IMR-90 (cell line): Measurements from ENCODE around the gene BTF3. TPM values are rescaled to one million over a fixed set of nuclear protein-coding genes. Genes with fewer than 3 reads are reported as not detected.

Experiments used
- ATAC-seq: fragments of 200-7000 bp; cut with Tn5 transposase; 2 replicates; pipeline ENCODE4 v1.9.1; 2020; ENCODE audit warnings: low read depth, mild to moderate bottlenecking, moderate library complexity
- BruUV-seq: library from RNA; stranded (reverse); fragments of 400-500 nt; replicated peaks from 2 replicates; lab custom pipeline; 2021; lab: Mats Ljungman, UMichigan
- CTCF ChIA-PET: fragments of 300-600 bp; formaldehyde crosslinking; extraction: SDS; loops from one replicate; lab custom pipeline; 2021; ENCODE audit warnings: antibody characterized with exemption; lab: Yijun Ruan, JAX
- POLR2A ChIA-PET: fragments of 300-600 bp; sonication (Branson Sonifier 250); formaldehyde crosslinking; loops from one replicate; lab custom pipeline; 2022; ENCODE audit warnings: antibody characterized with exemption; ENCODE audit not compliant: unreplicated experiment; lab: Charles Lee
- DNase-seq: peaks from one replicate; pipeline ENCODE4 v3.0.0; 2013
- H2AFZ ChIP-seq: replicated peaks from 2 replicates; pipeline ENCODE3; 2013; ENCODE audit warnings: low read length, mild to moderate bottlenecking; ENCODE audit not compliant: poor library complexity
- H2AK5ac ChIP-seq: 2 replicates; pipeline ENCODE4 v1.6.1; 2013; ENCODE audit warnings: low read depth, low read length, inconsistent platforms
- H2AK9ac ChIP-seq: replicated peaks from 2 replicates; pipeline ENCODE3; 2013; ENCODE audit warnings: mild to moderate bottlenecking, low read depth, low read length, moderate library complexity; ENCODE audit not compliant: poor library complexity
- H2BK120ac ChIP-seq: 2 replicates; pipeline ENCODE4 v1.6.1; 2013; ENCODE audit warnings: low read depth, low read length, inconsistent platforms
- H2BK15ac ChIP-seq: 3 replicates; pipeline ENCODE4 v1.6.1; 2013; ENCODE audit warnings: low read depth, low read length, inconsistent platforms
- H2BK20ac ChIP-seq: 2 replicates; pipeline ENCODE4 v1.6.1; 2013; ENCODE audit warnings: low read depth, mild to moderate bottlenecking, inconsistent platforms, low read length, moderate library complexity
- H2BK5ac ChIP-seq: 2 replicates; pipeline ENCODE4 v1.6.1; 2013; ENCODE audit warnings: mild to moderate bottlenecking, low read depth, low read length, inconsistent platforms; ENCODE audit not compliant: poor library complexity, severe bottlenecking
- H3K14ac ChIP-seq: replicated peaks from 2 replicates; pipeline ENCODE4 v1.6.1; 2013; ENCODE audit warnings: low read depth, low read length, inconsistent platforms
- H3K18ac ChIP-seq: 2 replicates; pipeline ENCODE4 v1.6.1; 2013; ENCODE audit warnings: low read depth, low read length, control low read depth
- H3K23ac ChIP-seq: 2 replicates; pipeline ENCODE4 v1.6.1; 2013; ENCODE audit warnings: low read depth, low read length, inconsistent platforms
- H3K27ac ChIP-seq: 2 replicates; pipeline ENCODE4 v1.5.1; 2013; ENCODE audit warnings: mild to moderate bottlenecking, control low read depth, low read length; ENCODE audit not compliant: insufficient read depth
- H3K27me3 ChIP-seq: 2 replicates; pipeline ENCODE4 v1.6.1; 2013; ENCODE audit warnings: low read length; ENCODE audit not compliant: control insufficient read depth, insufficient read depth
- H3K36me3 ChIP-seq: 2 replicates; pipeline ENCODE4 v1.6.1; 2013; ENCODE audit warnings: low read length, mixed read lengths; ENCODE audit not compliant: control insufficient read depth, insufficient read depth
- H3K4ac ChIP-seq: 2 replicates; pipeline ENCODE4 v1.6.1; 2013; ENCODE audit warnings: low read depth, low read length, inconsistent platforms
- H3K4me1 ChIP-seq: 2 replicates; pipeline ENCODE4 v1.6.1; 2013; ENCODE audit warnings: low read length, mixed read lengths; ENCODE audit not compliant: control insufficient read depth, insufficient read depth
- H3K4me2 ChIP-seq: 2 replicates; pipeline ENCODE4 v1.6.1; 2013; ENCODE audit warnings: low read depth, mild to moderate bottlenecking, control low read depth, low read length, moderate library complexity
- H3K4me3 ChIP-seq: 2 replicates; pipeline ENCODE4 v1.5.1; 2013; ENCODE audit warnings: low read depth, mild to moderate bottlenecking, control low read depth, low read length, moderate library complexity; ENCODE audit not compliant: insufficient read depth
- H3K56ac ChIP-seq: 2 replicates; pipeline ENCODE4 v1.6.1; 2013; ENCODE audit warnings: low read length, inconsistent platforms; ENCODE audit not compliant: insufficient read depth; ENCODE audit errors: extremely low read depth
- H3K79me1 ChIP-seq, 2 experiments: 2 replicates each; pipeline ENCODE4 v1.6.1; 2013; ENCODE audit warnings: low read length in 2 of 2, inconsistent platforms in 1 of 2, low read depth in 1 of 2
- H3K9ac ChIP-seq: 2 replicates; pipeline ENCODE4 v1.6.1; 2013; ENCODE audit warnings: low read depth, low read length, control low read depth
- H3K9me1 ChIP-seq: 2 replicates; pipeline ENCODE4 v1.6.1; 2013; ENCODE audit warnings: low read length, inconsistent platforms; ENCODE audit not compliant: insufficient read depth
- H3K9me3 ChIP-seq: 2 replicates; pipeline ENCODE4 v1.6.1; 2013; ENCODE audit warnings: low read length; ENCODE audit not compliant: control insufficient read depth, insufficient read depth
- H4K20me1 ChIP-seq: 2 replicates; pipeline ENCODE4 v1.6.1; 2013; ENCODE audit warnings: low read length, inconsistent platforms; ENCODE audit not compliant: insufficient read depth
- H4K5ac ChIP-seq: 2 replicates; pipeline ENCODE4 v1.6.1; 2013; ENCODE audit warnings: mild to moderate bottlenecking, low read depth, low read length, control low read depth
- H4K8ac ChIP-seq, 2 experiments: 2 replicates each; pipeline ENCODE4 v1.6.1; 2013; ENCODE audit warnings: low read depth in 2 of 2, low read length in 2 of 2, control low read depth in 1 of 2, inconsistent platforms in 1 of 2
- H4K91ac ChIP-seq: 2 replicates; pipeline ENCODE4 v1.6.1; 2013; ENCODE audit warnings: low read depth, low read length, inconsistent platforms; ENCODE audit not compliant: insufficient read depth
- BHLHE40 ChIP-seq: fragments of 150-350 bp; IDR thresholded peaks from 2 replicates; pipeline ENCODE4 v1.6.1; 2016; ENCODE audit warnings: mild to moderate bottlenecking, low read depth, low read length
- CEBPB ChIP-seq: IDR thresholded peaks from 2 replicates; pipeline ENCODE4 v1.6.1; 2012; ENCODE audit warnings: low read depth, low read length, improper control_type of control experiment
- CHD1 ChIP-seq: IDR thresholded peaks from 2 replicates; pipeline ENCODE4 v1.6.1; 2012; ENCODE audit warnings: low read depth, low read length, improper control_type of control experiment
- FOS ChIP-seq: fragments of 150-350 bp; IDR thresholded peaks from 2 replicates; pipeline ENCODE4 v1.6.1; 2016; ENCODE audit warnings: low read depth, low read length
- MAZ ChIP-seq: IDR thresholded peaks from 2 replicates; pipeline ENCODE4 v1.6.1; 2012; ENCODE audit warnings: low read depth, mild to moderate bottlenecking, low read length, improper control_type of control experiment, moderate library complexity, borderline replicate concordance
- MXI1 ChIP-seq: IDR thresholded peaks from 2 replicates; pipeline ENCODE4 v1.6.1; 2012; ENCODE audit warnings: low read depth, mild to moderate bottlenecking, low read length, moderate library complexity, borderline replicate concordance
- NFE2L2 ChIP-seq: fragments of 150-350 bp; IDR thresholded peaks from 2 replicates; pipeline ENCODE4 v1.6.1; 2016; ENCODE audit warnings: low read depth, mild to moderate bottlenecking, low read length
- POLR2A ChIP-seq: IDR thresholded peaks from 2 replicates; pipeline ENCODE4 v1.6.1; 2012; ENCODE audit warnings: mild to moderate bottlenecking, low read depth, low read length
- RAD21 ChIP-seq: IDR thresholded peaks from 2 replicates; pipeline ENCODE4 v1.6.1; 2012; ENCODE audit warnings: low read length, improper control_type of control experiment
- RCOR1 ChIP-seq: IDR thresholded peaks from 2 replicates; pipeline ENCODE4 v1.6.1; 2012; ENCODE audit warnings: mild to moderate bottlenecking, low read length, improper control_type of control experiment; ENCODE audit not compliant: insufficient replicate concordance
- RFX5 ChIP-seq: IDR thresholded peaks from 2 replicates; pipeline ENCODE4 v1.8.0; 2012; ENCODE audit warnings: low read depth, mild to moderate bottlenecking, low read length, moderate library complexity
- SMC3 ChIP-seq: fragments of 150-350 bp; IDR thresholded peaks from 2 replicates; pipeline ENCODE4 v1.6.1; 2016; ENCODE audit warnings: low read depth, mild to moderate bottlenecking, antibody characterized with exemption, low read length, moderate library complexity
- WGBS, 2 experiments: methylation state at CpG; one replicate each; pipeline versions ENCODE4 v1.1.5 to v1.1.7; 2013; ENCODE audit warnings: missing lambda C conversion rate in 2 of 2; ENCODE audit not compliant: insufficient read length in 1 of 2; ENCODE audit errors: extremely low coverage in 2 of 2; 5-methylcytosine and 5-hydroxymethylcytosine counted together
- dilution Hi-C: fragments of 300-500 bp; cut with HindIII; formaldehyde crosslinking; loops from one replicate; pipeline ENCODE4 v1.14.3; 2018; ENCODE audit warnings: low sequenced_read_pairs; ENCODE audit not compliant: unreplicated experiment
- in situ Hi-C: fragments of 300-500 bp; cut with MboI; formaldehyde crosslinking; loops from 3 replicates; pipeline ENCODE4 v1.14.3; 2019; ENCODE audit warnings: low sequenced_read_pairs, inconsistent platforms, mixed read lengths
- intact Hi-C: fragments of 100-400 bp; cut with micrococcal nuclease; formaldehyde crosslinking; loops from 2 replicates; pipeline ENCODE4 v1.10.0; 2022
- polyA plus RNA-seq, 3 experiments: library from polyadenylated mRNA; depleted of rRNA; stranded (reverse); fragments of >200 nt; gene quantifications; 2 replicates each; pipeline ENCODE4 v1.2.3, GENCODE V29; 2012; ENCODE audit warnings: low replicate concordance in 1 of 3
- total RNA-seq: library from RNA; depleted of rRNA; stranded (reverse); fragments of >200 nt; gene quantifications from 2 replicates; pipeline ENCODE4 v1.2.3, GENCODE V29; 2012
- TF ChIP-seq, protein P1 (sequence below): fragments of 150-350 bp; IDR thresholded peaks from 2 replicates; pipeline ENCODE4 v1.6.1; 2017; ENCODE audit warnings: mild to moderate bottlenecking, antibody characterized with exemption, low read length, low read depth
- TF ChIP-seq, protein P2 (sequence below): fragments of 150-350 bp; IDR thresholded peaks from 2 replicates; pipeline ENCODE4 v1.6.1; 2016; ENCODE audit warnings: low read depth, mild to moderate bottlenecking, low read length, moderate library complexity, borderline replicate concordance
- TF ChIP-seq, protein P3 (sequence below): conservative IDR thresholded peaks from 2 replicates; pipeline ENCODE4 v1.5.1; 2012; ENCODE audit warnings: mild to moderate bottlenecking, low read depth, low read length, improper control_type of control experiment

BTF3 gene
- total and polyA plus RNA-seq, 2 of the 4 experiments (the other 2 are of a cell fraction) = 225 to 443 TPM

DNA sequence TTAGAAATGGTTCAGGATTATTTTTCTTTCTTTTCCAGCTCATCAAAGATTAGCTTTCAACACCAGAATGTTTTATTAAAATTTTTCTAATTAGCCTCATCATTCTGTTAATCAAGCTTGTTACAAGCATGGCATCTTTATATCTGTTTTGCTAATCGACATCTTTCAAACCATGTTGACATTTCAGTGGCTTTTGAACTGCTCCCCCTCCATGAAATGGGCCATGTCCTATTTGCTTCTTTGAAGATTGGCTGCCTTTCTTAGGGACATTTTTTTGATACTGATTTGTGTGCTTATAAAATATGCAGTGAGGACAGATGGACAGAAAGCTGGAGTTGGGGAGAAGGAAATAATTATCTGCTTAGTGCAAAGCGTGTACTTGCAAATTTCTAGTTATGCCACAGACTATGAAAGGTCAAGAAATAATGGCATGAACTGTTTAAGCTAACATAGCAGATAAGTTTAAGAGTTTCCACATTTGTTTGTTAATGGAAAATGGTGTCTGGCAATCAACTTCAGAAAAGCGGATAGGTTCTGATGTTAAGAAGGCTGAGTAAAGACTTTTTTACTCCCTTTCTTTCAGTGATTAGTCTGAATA, 27.5 kb downstream of the BTF3 start:
- Histone ChIP-seq H2BK5ac (no peak overlapping the region), H3K4ac (no peak overlapping the region), H2BK15ac (no peak overlapping the region), H3K18ac (no peak overlapping the region; the same call in 1 of the 2 replicates), H2AK5ac (no peak overlapping the region), H3K9me1 (peaks cover 7% of the 10 kb centered on the region; the same call in 1 of the 2 replicates), H3K4me3 (no peak overlapping the region), H3K14ac (no peak overlapping the region), H4K8ac (no peak overlapping the region), H2AFZ (no peak overlapping the region), H3K23ac (peak overlapping the region; percentile 0; the same call in 1 of the 2 replicates), H3K56ac (no peak overlapping the region), H2BK120ac (no peak overlapping the region), H3K27me3 (no peaks in the 10 kb centered on the region), H3K9ac (no peak overlapping the region), H2BK20ac (no peak overlapping the region), H4K20me1 (no peaks in the 10 kb centered on the region), H3K9me3 (no peaks in the 10 kb centered on the region), H4K5ac (no peak overlapping the region), H2AK9ac (no peak overlapping the region), H4K91ac (no peak overlapping the region), H3K36me3 (no peaks in the 10 kb centered on the region), H3K79me1 (no peaks in the 10 kb centered on the region), H3K4me2 (peak overlapping the region; percentile 18; the same call in 1 of the 2 replicates), H3K4me1 (peaks cover 14% of the 10 kb centered on the region), H3K27ac (no peak overlapping the region)
- ATAC-seq (peak; percentile 37; the same call in 1 of the 2 replicates), DNase-seq (no peak)
- intact Hi-C loops = no loop called here
- BruUV-seq = no TSS peak
- no peak for TF ChIP-seq CEBPB
- no peak for TF ChIP-seq BHLHE40
- no peak for TF ChIP-seq NFE2L2
- no peak for TF ChIP-seq RCOR1
- TF ChIP-seq MAZ = no peak
- TF ChIP-seq FOS = no peak
- TF ChIP-seq MXI1 = no peak
- TF ChIP-seq, protein P1, sequence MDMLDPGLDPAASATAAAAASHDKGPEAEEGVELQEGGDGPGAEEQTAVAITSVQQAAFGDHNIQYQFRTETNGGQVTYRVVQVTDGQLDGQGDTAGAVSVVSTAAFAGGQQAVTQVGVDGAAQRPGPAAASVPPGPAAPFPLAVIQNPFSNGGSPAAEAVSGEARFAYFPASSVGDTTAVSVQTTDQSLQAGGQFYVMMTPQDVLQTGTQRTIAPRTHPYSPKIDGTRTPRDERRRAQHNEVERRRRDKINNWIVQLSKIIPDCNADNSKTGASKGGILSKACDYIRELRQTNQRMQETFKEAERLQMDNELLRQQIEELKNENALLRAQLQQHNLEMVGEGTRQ = no peak
- TF ChIP-seq, protein P2, sequence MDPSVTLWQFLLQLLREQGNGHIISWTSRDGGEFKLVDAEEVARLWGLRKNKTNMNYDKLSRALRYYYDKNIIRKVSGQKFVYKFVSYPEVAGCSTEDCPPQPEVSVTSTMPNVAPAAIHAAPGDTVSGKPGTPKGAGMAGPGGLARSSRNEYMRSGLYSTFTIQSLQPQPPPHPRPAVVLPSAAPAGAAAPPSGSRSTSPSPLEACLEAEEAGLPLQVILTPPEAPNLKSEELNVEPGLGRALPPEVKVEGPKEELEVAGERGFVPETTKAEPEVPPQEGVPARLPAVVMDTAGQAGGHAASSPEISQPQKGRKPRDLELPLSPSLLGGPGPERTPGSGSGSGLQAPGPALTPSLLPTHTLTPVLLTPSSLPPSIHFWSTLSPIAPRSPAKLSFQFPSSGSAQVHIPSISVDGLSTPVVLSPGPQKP = no peak
- no peak for TF ChIP-seq CHD1
- TF ChIP-seq RAD21 = no peak
- TF ChIP-seq, protein P3, sequence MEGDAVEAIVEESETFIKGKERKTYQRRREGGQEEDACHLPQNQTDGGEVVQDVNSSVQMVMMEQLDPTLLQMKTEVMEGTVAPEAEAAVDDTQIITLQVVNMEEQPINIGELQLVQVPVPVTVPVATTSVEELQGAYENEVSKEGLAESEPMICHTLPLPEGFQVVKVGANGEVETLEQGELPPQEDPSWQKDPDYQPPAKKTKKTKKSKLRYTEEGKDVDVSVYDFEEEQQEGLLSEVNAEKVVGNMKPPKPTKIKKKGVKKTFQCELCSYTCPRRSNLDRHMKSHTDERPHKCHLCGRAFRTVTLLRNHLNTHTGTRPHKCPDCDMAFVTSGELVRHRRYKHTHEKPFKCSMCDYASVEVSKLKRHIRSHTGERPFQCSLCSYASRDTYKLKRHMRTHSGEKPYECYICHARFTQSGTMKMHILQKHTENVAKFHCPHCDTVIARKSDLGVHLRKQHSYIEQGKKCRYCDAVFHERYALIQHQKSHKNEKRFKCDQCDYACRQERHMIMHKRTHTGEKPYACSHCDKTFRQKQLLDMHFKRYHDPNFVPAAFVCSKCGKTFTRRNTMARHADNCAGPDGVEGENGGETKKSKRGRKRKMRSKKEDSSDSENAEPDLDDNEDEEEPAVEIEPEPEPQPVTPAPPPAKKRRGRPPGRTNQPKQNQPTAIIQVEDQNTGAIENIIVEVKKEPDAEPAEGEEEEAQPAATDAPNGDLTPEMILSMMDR = no peak
- TF ChIP-seq POLR2A = no peak
- TF ChIP-seq SMC3 = no peak
- TF ChIP-seq RFX5 = no peak
- WGBS, 2 experiments = no CpG with 5 or more reads among the region's 3 CpGs
- dilution Hi-C loops = no loop called here
- POLR2A ChIA-PET = interaction anchor here (0.6 kb wide), 1 partner anchor 16 kb away, joined by 3 read pairs; no protein-coding TSS in a partner anchor
- CTCF ChIA-PET = interaction anchor here (0.6 to 1.1 kb wide), 3 partner anchors 26 to 75 kb away, joined by 3 to 4 read pairs (median 4); no protein-coding TSS in a partner anchor
- in situ Hi-C loops = no loop called here
